ENCODE measurements around the gene PLEKHH1. TPM values are rescaled to one million over a fixed set of nuclear protein-coding genes. Genes with fewer than 3 reads are reported as not detected.

The PLEKHH1 gene
- total RNA-seq, 2 experiments from 2014 or later = 4.8 to 6.7 TPM

DNA sequence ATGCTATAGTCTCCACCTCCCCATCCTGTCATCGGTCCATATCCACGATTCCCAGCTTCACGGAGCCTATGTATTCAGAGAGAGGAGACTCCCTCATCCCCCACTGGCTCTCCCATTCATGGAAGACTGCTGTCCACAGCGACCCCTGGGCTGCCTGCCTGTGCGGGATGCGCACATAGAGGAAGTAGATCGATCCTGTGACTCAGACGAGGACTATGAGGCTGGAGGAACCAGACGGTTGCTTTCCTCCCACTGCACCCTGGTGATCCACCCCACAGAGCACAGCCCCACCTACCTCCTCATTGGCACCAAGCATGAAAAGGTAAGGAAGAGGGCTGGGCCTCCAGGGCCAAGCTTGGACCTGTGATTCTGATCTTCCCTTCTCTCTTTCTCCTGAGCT lies 42.6 kb downstream of the PLEKHH1 start:
- Mint-ChIP-seq H3K9me3 (no peaks in the 10 kb centered on the region), H3K4me3 (no peak overlapping the region), H3K27ac (no peak overlapping the region), H3K36me3 (ENCODE audit: low read depth) (no peaks in the 10 kb centered on the region), H3K4me1 (ENCODE audit: low read depth) (peaks cover 3% of the 10 kb centered on the region), H3K27me3 (no peaks in the 10 kb centered on the region)
- TF ChIP-seq, protein P1, sequence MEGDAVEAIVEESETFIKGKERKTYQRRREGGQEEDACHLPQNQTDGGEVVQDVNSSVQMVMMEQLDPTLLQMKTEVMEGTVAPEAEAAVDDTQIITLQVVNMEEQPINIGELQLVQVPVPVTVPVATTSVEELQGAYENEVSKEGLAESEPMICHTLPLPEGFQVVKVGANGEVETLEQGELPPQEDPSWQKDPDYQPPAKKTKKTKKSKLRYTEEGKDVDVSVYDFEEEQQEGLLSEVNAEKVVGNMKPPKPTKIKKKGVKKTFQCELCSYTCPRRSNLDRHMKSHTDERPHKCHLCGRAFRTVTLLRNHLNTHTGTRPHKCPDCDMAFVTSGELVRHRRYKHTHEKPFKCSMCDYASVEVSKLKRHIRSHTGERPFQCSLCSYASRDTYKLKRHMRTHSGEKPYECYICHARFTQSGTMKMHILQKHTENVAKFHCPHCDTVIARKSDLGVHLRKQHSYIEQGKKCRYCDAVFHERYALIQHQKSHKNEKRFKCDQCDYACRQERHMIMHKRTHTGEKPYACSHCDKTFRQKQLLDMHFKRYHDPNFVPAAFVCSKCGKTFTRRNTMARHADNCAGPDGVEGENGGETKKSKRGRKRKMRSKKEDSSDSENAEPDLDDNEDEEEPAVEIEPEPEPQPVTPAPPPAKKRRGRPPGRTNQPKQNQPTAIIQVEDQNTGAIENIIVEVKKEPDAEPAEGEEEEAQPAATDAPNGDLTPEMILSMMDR (IDR thresholded peaks at IDR 0.05) = no peak
- DNase-seq (no peak), ATAC-seq (no peak)
- intact Hi-C loops (cut with micrococcal nuclease) = no loop called here
- ChIA-PET POLR2A (no interaction called here), CTCF (interaction anchor here (1.0 to 3.9 kb wide), 5 partner anchors 23 to 151 kb away, joined by 3 to 20 read pairs (median 3); no protein-coding TSS in a partner anchor)

DNA sequence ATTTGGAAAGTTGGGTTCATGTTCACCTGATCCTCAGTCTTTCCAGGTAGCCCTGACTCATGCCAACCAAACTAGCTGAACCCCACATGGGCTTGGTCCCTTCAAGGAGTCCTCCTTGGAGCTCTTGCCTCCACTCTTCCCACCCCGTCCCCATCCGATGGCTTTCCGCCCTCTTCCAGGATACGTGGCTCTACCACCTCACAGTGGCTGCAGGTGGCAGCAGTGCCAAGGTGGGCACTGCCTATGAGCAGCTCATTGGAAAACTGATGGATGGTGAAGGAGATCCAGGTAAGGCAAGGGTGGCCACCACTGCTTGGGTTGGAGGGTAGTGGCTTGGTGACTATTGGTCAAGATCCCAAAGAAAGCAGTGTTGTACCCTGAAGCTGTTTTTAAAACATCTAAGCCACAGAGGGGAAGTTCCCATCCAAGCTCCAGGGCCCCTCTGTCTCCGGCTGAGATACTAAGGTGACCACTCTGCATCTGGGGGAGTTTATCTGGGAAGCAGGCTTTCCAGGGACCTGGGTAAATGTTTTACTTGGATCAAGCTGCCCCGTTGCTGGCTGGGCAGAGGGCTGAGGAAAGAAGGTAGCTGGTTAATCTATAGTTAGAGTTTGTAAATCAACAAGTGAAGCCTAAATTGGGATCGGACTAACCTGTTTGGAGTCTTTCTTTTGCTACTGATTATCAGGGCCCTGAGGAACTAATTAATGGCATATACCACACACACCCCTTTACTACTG lies 43.3 kb downstream of the PLEKHH1 start:
- TF ChIP-seq, protein P1 (IDR thresholded peaks at IDR 0.05) = no peak
- ChIA-PET POLR2A (no interaction called here), CTCF (interaction anchor here (0.8 to 3.9 kb wide), 7 partner anchors 23 to 156 kb away, joined by 3 to 20 read pairs (median 3); no protein-coding TSS in a partner anchor)
- DNase-seq (no peak), ATAC-seq (no peak)
- no peak overlapping the region for H3K27ac Mint-ChIP-seq
- no peaks in the 10 kb centered on the region for H3K9me3 Mint-ChIP-seq
- intact Hi-C loops (cut with micrococcal nuclease) = no loop called here
- H3K4me3 Mint-ChIP-seq = no peak overlapping the region
- no peaks in the 10 kb centered on the region for H3K36me3 Mint-ChIP-seq (ENCODE audit: low read depth)
- peaks cover under 1% of the 10 kb centered on the region for H3K4me1 Mint-ChIP-seq (ENCODE audit: low read depth)
- H3K27me3 Mint-ChIP-seq = no peaks in the 10 kb centered on the region

- no peak for DNase-seq
- H3K4me1 Mint-ChIP-seq (ENCODE audit: low read depth) = no peaks in the 10 kb centered on the region
- POLR2A ChIA-PET = no interaction called here
Observed at GRCh38 chr14:67577181-67577808, 44.2 kb downstream of the PLEKHH1 start.

GRCh38 chr14:67577909-67578749 lies 45.0 kb downstream of the PLEKHH1 start:
- DNase-seq = no peak
- ChIA-PET CTCF (interaction anchor here (1.0 to 3.9 kb wide), 5 partner anchors 21 to 158 kb away, joined by 3 to 20 read pairs (median 4); no protein-coding TSS in a partner anchor), POLR2A (no interaction called here)
- ATAC-seq = no peak
- Mint-ChIP-seq H3K36me3 (ENCODE audit: low read depth) (no peaks in the 10 kb centered on the region), H3K27ac (no peak overlapping the region), H3K4me3 (no peak overlapping the region), H3K4me1 (ENCODE audit: low read depth) (no peaks in the 10 kb centered on the region), H3K27me3 (no peaks in the 10 kb centered on the region), H3K9me3 (no peaks in the 10 kb centered on the region)
- TF ChIP-seq, protein P1 (IDR thresholded peaks at IDR 0.05) = no peak
- intact Hi-C loops (cut with micrococcal nuclease) = no loop called here

More at GRCh38 chr14:67577181-67577808, 44.2 kb downstream of the PLEKHH1 start:
- no peaks in the 10 kb centered on the region for H3K27me3 Mint-ChIP-seq
- H3K36me3 Mint-ChIP-seq (ENCODE audit: low read depth) = no peaks in the 10 kb centered on the region
- no peak overlapping the region for H3K4me3 Mint-ChIP-seq
- no peak for ATAC-seq
- CTCF ChIA-PET = interaction anchor here (1.1 to 3.9 kb wide), 5 partner anchors 22 to 150 kb away, joined by 3 to 20 read pairs (median 4); no protein-coding TSS in a partner anchor
- H3K27ac Mint-ChIP-seq = no peak overlapping the region
- intact Hi-C loops (cut with micrococcal nuclease) = no loop called here
- H3K9me3 Mint-ChIP-seq = no peaks in the 10 kb centered on the region
- TF ChIP-seq, protein P1 (IDR thresholded peaks at IDR 0.05) = no peak
